GM18909 (cell line): ENCODE results near the gene SLC45A3.

Experiments
- ATAC-seq: cut with Tn5 transposase; IDR thresholded peaks from one replicate; pipeline ENCODE4 v1.9.1; 2021; ENCODE audit warnings: mild to moderate bottlenecking; ENCODE audit not compliant: unreplicated experiment, poor library complexity

The SLC45A3 gene

DNA sequence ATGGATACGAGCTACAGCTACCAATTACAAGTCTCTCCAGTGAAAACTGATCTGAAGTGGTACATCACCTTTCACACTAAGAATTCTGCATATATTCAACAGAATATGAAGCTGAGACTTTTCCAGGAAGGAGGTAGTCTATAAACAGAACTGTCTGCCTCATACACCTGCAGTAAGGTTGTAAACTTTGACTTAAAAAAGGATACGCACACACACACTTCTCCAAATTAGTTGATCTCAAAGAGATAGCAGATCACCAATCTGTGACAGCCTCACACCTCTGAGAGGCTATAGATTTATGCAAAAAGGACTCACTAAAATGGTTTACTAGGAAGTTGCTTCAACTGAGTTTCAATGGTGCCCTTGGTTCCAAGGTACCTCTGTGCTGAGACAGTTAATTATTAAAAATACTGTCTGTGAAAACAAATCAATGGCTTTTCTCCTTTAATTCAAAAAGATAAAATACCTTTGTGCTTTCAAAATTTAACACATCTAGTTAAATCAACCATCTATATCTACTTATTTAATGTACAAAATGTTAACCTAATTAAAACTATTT is 66.4 kb downstream of the SLC45A3 start:
- no peak for ATAC-seq

- ATAC-seq = no peak
Measured at GRCh38 chr1:205612556-205612955, 67.8 kb downstream of the SLC45A3 start.

GRCh38 chr1:205612104-205612503 is 68.2 kb downstream of the SLC45A3 start:
- ATAC-seq = no peak

- ATAC-seq = no peak
Measured at GRCh38 chr1:205610901-205611466, 69.3 kb downstream of the SLC45A3 start.

DNA sequence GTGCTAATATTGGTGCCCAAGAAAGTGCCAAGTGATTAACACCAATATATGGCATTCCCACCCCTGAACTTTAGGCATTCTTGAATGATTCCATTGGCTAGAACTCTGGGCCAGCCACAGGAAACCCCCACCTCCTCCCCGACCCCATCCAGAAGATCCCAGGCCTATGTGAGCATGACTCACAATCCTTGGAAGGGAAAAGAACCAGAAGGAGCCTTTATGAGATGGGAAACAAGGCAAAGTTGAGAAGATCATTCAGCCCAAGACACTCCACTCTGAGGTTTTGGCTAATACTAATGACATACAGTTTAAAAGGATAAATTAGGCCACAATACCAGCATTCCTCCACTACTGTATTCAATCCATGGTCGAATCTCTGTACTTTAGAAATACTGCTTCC is 70.3 kb downstream of the SLC45A3 start:
- ATAC-seq = no peak
